ENCODE data around the gene CGAS. TPM values are rescaled to one million over a fixed set of nuclear protein-coding genes. Genes with fewer than 3 reads are reported as not detected.

CGAS gene
- total RNA-seq, 2 donors from 2014 or later: 11.5 to 13.7 TPM

DNA sequence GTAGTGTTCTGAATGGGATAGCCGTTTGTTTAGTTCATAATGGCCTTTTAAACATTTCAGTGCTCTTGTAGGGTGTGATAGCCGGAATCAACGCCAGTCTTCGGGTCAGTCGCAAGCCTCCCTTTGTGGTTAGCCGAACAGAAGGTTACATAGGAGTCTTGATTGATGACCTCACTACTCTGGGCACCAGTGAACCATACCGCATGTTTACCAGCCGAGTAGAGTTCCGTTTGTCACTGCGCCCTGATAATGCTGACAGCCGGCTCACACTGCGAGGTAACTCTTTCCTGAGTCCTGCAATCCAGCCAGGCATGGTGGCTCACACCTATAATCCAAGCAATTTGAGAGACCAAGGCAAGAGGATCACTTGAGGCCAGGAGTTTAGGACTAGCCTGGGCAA lies 29.9 kb upstream of the CGAS start:
- H3K4me3 ChIP-seq: no peak overlapping the region
- H3K4me1 ChIP-seq (ENCODE audit: control insufficient read depth in 1 of 2, low read depth in 2 of 2): no peaks in the 10 kb centered on the region
- H3K27ac ChIP-seq: no peak overlapping the region
- H3K27me3 ChIP-seq (replicated peaks; ENCODE audit: insufficient read depth): no peaks in the 10 kb centered on the region
- DNase-seq (ENCODE audit: low spot score) (no peak), ATAC-seq (ENCODE audit: insufficient number of reproducible peaks, low FRiP score, low read depth) (no peak)
- TF ChIP-seq, protein P1, sequence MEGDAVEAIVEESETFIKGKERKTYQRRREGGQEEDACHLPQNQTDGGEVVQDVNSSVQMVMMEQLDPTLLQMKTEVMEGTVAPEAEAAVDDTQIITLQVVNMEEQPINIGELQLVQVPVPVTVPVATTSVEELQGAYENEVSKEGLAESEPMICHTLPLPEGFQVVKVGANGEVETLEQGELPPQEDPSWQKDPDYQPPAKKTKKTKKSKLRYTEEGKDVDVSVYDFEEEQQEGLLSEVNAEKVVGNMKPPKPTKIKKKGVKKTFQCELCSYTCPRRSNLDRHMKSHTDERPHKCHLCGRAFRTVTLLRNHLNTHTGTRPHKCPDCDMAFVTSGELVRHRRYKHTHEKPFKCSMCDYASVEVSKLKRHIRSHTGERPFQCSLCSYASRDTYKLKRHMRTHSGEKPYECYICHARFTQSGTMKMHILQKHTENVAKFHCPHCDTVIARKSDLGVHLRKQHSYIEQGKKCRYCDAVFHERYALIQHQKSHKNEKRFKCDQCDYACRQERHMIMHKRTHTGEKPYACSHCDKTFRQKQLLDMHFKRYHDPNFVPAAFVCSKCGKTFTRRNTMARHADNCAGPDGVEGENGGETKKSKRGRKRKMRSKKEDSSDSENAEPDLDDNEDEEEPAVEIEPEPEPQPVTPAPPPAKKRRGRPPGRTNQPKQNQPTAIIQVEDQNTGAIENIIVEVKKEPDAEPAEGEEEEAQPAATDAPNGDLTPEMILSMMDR (IDR thresholded peaks at IDR 0.05): no peak
- H3K9me3 ChIP-seq: no peaks in the 10 kb centered on the region
- H3K36me3 ChIP-seq: peaks cover 51% of the 10 kb centered on the region

DNA sequence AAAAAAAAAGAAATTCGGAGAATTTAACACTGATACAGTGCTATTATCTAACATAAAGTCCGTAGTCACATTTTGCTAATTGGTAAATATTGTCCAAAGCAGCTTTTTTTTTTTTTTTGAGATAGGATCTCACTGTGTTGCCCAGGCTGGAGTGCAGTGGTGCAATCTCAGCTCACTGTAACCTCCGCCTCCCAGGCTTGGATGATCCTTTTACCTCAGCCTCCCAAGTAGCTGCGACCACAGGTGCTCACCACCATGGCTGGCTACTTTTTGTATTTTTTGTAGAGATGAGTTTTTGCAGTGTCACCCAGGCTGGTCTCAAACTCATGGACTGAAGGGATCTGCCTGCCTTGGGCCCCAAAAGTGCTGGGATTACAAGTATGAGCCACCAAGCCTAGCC lies 25.3 kb upstream of the CGAS start:
- TF ChIP-seq, protein P1 (IDR thresholded peaks at IDR 0.05): no peak
- no peak overlapping the region for H3K27ac ChIP-seq
- H3K4me3 ChIP-seq: no peak overlapping the region
- ATAC-seq (ENCODE audit: insufficient number of reproducible peaks, low FRiP score, low read depth) (no peak), DNase-seq (ENCODE audit: low spot score) (no peak)
- no peaks in the 10 kb centered on the region for H3K9me3 ChIP-seq
- no peaks in the 10 kb centered on the region for H3K4me1 ChIP-seq (ENCODE audit: control insufficient read depth in 1 of 2, low read depth in 2 of 2)
- H3K36me3 ChIP-seq: peaks cover 53% of the 10 kb centered on the region
- H3K27me3 ChIP-seq (replicated peaks; ENCODE audit: insufficient read depth): no peaks in the 10 kb centered on the region

DNA sequence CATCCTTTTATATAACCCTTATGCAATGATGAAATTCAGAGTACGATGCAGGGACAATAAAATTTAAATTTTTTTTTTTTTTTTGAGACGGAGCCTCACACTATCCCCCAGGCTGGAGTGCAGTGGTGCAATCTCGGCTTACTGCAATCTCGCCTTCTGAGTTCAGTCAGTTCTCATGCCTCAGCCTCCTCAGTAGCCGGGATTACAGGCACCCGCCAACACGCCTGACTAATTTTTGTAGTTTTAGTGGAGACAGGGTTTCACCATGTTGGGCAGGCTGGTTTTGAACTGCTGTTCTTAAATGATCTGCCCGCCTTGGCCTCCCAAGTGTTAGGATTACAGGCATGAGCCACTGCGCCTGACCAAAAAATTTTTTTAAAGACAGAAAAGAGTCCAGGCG lies 24.6 kb upstream of the CGAS start:
- Histone ChIP-seq H3K4me3 (no peak overlapping the region), H3K27me3 (replicated peaks; ENCODE audit: insufficient read depth) (no peaks in the 10 kb centered on the region), H3K4me1 (ENCODE audit: control insufficient read depth in 1 of 2, low read depth in 2 of 2) (no peaks in the 10 kb centered on the region), H3K36me3 (peaks cover 47% of the 10 kb centered on the region), H3K9me3 (no peaks in the 10 kb centered on the region), H3K27ac (no peak overlapping the region)
- ATAC-seq (ENCODE audit: insufficient number of reproducible peaks, low FRiP score, low read depth) (no peak), DNase-seq (ENCODE audit: low spot score) (no peak)
- TF ChIP-seq, protein P1 (IDR thresholded peaks at IDR 0.05): no peak

DNA sequence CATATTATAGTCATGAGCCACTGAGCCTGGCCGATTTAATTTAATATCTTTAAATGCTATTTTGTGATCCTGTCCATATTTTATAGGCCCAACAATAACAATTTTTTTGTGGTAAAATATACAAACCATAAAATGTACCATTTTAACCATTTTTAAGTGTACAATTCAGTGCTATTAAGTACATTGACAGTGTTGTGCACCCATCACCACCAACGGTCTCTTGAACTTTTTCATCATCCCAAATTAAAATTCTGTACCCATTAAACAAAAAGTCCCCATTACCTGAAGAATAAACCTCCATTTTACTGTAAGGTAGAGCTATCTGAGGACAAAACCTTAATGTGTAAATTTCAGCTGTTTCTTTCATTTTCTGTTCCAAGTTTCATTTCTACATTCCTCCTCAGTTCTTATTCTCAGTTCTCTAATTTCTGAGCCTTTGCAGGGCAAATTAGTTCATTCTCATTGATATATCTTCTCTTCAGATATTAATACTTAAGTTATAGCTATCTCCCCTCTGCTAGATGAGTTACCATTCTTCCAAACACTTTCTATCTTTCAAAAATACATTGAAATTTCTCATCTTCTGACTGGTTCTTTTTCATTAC lies 19.7 kb upstream of the CGAS start:
- Histone ChIP-seq H3K27me3 (replicated peaks; ENCODE audit: insufficient read depth) (no peaks in the 10 kb centered on the region), H3K4me1 (ENCODE audit: control insufficient read depth in 1 of 2, low read depth in 2 of 2) (no peaks in the 10 kb centered on the region), H3K9me3 (no peaks in the 10 kb centered on the region), H3K4me3 (no peak overlapping the region), H3K36me3 (peaks cover 53% of the 10 kb centered on the region), H3K27ac (no peak overlapping the region)
- ATAC-seq (ENCODE audit: insufficient number of reproducible peaks, low FRiP score, low read depth) (no peak), DNase-seq (ENCODE audit: low spot score) (no peak)
- TF ChIP-seq, protein P1 (IDR thresholded peaks at IDR 0.05): no peak

DNA sequence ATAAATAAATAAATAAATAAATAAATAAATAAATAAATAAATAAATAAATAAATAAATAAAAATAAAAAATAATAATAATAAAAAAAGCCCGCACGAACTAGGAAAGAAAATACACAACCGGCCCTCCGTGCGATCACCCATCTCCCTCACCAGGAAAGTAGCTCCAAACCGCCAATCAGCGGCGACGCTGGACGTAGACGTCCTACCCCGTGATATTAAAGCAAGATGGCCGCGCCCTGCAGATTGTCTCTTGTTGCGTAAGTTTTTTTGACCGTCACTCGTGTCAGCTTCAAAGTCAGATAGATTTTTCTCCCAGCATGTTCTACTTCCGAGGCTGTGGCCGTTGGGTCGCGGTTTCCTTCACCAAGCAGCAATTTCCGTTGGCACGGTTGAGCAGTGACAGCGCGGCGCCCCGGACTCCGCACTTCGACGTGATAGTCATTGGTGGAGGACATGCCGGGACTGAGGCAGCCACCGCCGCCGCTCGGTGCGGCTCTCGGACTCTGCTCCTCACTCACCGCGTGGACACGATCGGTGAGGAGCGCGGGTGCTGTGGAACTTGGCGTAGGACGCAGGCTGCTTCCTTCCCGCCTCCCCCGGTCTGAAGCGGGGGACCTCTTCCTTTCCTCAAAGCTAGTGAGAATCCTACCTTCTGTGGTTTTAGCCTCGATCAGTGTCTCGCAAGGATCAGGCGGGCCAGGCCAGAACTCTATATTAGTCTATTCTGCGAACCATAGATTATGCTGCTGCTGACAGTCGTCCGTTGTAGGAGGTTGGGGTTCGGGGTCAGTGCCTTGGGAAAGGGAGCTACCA lies 9.6 kb upstream of the CGAS start, which contains the start of gene MTO1:
Gene MTO1 (plus strand): TSS at position 201 of the 814 bp plus-strand sequence. CDS start 118 bp downstream, at position 319.
- H3K9me3 ChIP-seq: no peaks in the 10 kb centered on the region
- H3K27me3 ChIP-seq (replicated peaks; ENCODE audit: insufficient read depth): no peaks in the 10 kb centered on the region
- DNase-seq (ENCODE audit: low spot score): peak; percentile 66
- peak within 1 kb of the TSS; percentile 92 for H3K4me3 ChIP-seq
- peaks cover 12 to 13% of the 10 kb centered on the region in 2 donors for H3K4me1 ChIP-seq (ENCODE audit: control insufficient read depth in 1 of 2, low read depth in 2 of 2)
- ATAC-seq (ENCODE audit: insufficient number of reproducible peaks, low FRiP score, low read depth): peak; percentile 93
- TF ChIP-seq, protein P1 (IDR thresholded peaks at IDR 0.05): no peak
- H3K36me3 ChIP-seq: no peaks in the 10 kb centered on the region
- peak within 1 kb of the TSS; percentile 85 to 86 for H3K27ac ChIP-seq
